Right atrium auricular region (tissue), 2 donors: ENCODE data around the gene PPFIBP2. TPM values are rescaled to one million over a fixed set of nuclear protein-coding genes. Genes with fewer than 3 reads are reported as not detected.

ENCODE experiments used
- DNase-seq: peaks from one replicate; pipeline ENCODE4 v3.0.0-alpha.2; 2019; ENCODE audit warnings: low spot score
- H3K27ac ChIP-seq, 2 donors: fragments of 200-600 bp; sonication (generic); 1 replicate in 1 of 2; 2 replicates in 1 of 2; pipeline ENCODE4 v1.5.1; 2016 to 2019
- H3K27me3 ChIP-seq, 2 donors: fragments of 200-600 bp; sonication (generic); one replicate each; pipeline versions ENCODE4 v1.5.1 to v1.6.0; 2017 to 2019
- H3K36me3 ChIP-seq: fragments of 200-600 bp; sonication (generic); one replicate; pipeline ENCODE4 v1.5.1; 2016
- H3K4me1 ChIP-seq, 2 donors: fragments of 200-600 bp; sonication (generic); one replicate each; pipeline versions ENCODE4 v1.5.1 to v1.6.0; 2017 to 2019
- H3K4me3 ChIP-seq, 2 donors: fragments of 200-600 bp; sonication (generic); 1 replicate in 1 of 2; 2 replicates in 1 of 2; pipeline ENCODE4 v1.5.1; 2017 to 2019; ENCODE audit warnings: mild to moderate bottlenecking in 1 of 2, moderate library complexity in 1 of 2
- H3K9me3 ChIP-seq, 2 donors: fragments of 200-600 bp; sonication (generic); one replicate each; pipeline ENCODE4 v1.5.1; 2019
- CTCF ChIP-seq, 2 donors: fragments of 200-600 bp; sonication (generic); IDR thresholded peaks; one replicate each; pipeline ENCODE4 v1.5.1; 2019; ENCODE audit warnings: antibody characterized with exemption in 2 of 2
- total RNA-seq, 2 donors: library from RNA; depleted of rRNA; stranded (reverse); fragments of >200 nt; gene quantifications; one replicate each; pipeline ENCODE4 v1.1.0, GENCODE V29; 2016

PPFIBP2 gene
- total RNA-seq, 2 donors from 2014 or later = 13.0 to 24.0 TPM

GRCh38 chr11:7538466-7539454 lies 25.0 kb downstream of the PPFIBP2 start:
- Histone ChIP-seq H3K9me3 (no peaks in the 10 kb centered on the region), H3K4me3 (no peak overlapping the region), H3K4me1 (peaks cover 0 to 27% of the 10 kb centered on the region in 2 donors), H3K27me3 (no peaks in the 10 kb centered on the region), H3K27ac (no peak overlapping the region), H3K36me3 (no peaks in the 10 kb centered on the region)
- DNase-seq = no peak
- no peak for TF ChIP-seq CTCF (IDR thresholded peaks at IDR 0.05)

- no peaks in the 10 kb centered on the region for H3K27me3 ChIP-seq
- H3K4me3 ChIP-seq = no peak overlapping the region
- no peaks in the 10 kb centered on the region for H3K36me3 ChIP-seq
- DNase-seq = no peak
- H3K9me3 ChIP-seq = no peaks in the 10 kb centered on the region
- H3K27ac ChIP-seq = no peak overlapping the region
- TF ChIP-seq CTCF (IDR thresholded peaks at IDR 0.05) = no peak
- peaks cover 0 to 38% of the 10 kb centered on the region in 2 donors for H3K4me1 ChIP-seq
These were observed 27.2 kb downstream of the PPFIBP2 start for GRCh38 chr11:7540830-7541555.

- no peak for DNase-seq
These were observed 29.5 kb downstream of the PPFIBP2 start for GRCh38 chr11:7543302-7543701.

GRCh38 chr11:7544021-7544420 lies 30.2 kb downstream of the PPFIBP2 start:
- peak overlapping the region in 1 of 2 donors; percentile 11 for H3K27ac ChIP-seq
- H3K36me3 ChIP-seq = no peaks in the 10 kb centered on the region
- peaks cover 0 to 23% of the 10 kb centered on the region in 2 donors for H3K4me1 ChIP-seq
- no peaks in the 10 kb centered on the region for H3K9me3 ChIP-seq
- H3K27me3 ChIP-seq = no peaks in the 10 kb centered on the region
- DNase-seq = no peak
- no peak overlapping the region for H3K4me3 ChIP-seq
- no peak for TF ChIP-seq CTCF (IDR thresholded peaks at IDR 0.05)

More at GRCh38 chr11:7543302-7543701, 29.5 kb downstream of the PPFIBP2 start:
- Histone ChIP-seq H3K4me1 (peaks cover 0 to 30% of the 10 kb centered on the region in 2 donors), H3K27ac (peak overlapping the region in 1 of 2 donors; percentile 11), H3K4me3 (no peak overlapping the region), H3K9me3 (no peaks in the 10 kb centered on the region), H3K27me3 (no peaks in the 10 kb centered on the region), H3K36me3 (no peaks in the 10 kb centered on the region)
- TF ChIP-seq CTCF (IDR thresholded peaks at IDR 0.05) = no peak

GRCh38 chr11:7545611-7546010 lies 31.8 kb downstream of the PPFIBP2 start:
- H3K4me3 ChIP-seq = no peak overlapping the region
- H3K9me3 ChIP-seq = no peaks in the 10 kb centered on the region
- H3K4me1 ChIP-seq = peaks cover 0 to 21% of the 10 kb centered on the region in 2 donors
- no peak for DNase-seq
- H3K36me3 ChIP-seq = no peaks in the 10 kb centered on the region
- TF ChIP-seq CTCF (IDR thresholded peaks at IDR 0.05) = no peak
- H3K27me3 ChIP-seq = no peaks in the 10 kb centered on the region
- H3K27ac ChIP-seq = no peak overlapping the region
